ENCODE data around the gene MRPL10. TPM values are rescaled to one million over a fixed set of nuclear protein-coding genes. Genes with fewer than 3 reads are reported as not detected.

The MRPL10 gene
- total and polyA plus RNA-seq, 10 of the 15 experiments (the other 5 are each of a cell fraction or from before 2014, with no cell fraction given): 18.9 to 61.9 (median 47.3) TPM

DNA sequence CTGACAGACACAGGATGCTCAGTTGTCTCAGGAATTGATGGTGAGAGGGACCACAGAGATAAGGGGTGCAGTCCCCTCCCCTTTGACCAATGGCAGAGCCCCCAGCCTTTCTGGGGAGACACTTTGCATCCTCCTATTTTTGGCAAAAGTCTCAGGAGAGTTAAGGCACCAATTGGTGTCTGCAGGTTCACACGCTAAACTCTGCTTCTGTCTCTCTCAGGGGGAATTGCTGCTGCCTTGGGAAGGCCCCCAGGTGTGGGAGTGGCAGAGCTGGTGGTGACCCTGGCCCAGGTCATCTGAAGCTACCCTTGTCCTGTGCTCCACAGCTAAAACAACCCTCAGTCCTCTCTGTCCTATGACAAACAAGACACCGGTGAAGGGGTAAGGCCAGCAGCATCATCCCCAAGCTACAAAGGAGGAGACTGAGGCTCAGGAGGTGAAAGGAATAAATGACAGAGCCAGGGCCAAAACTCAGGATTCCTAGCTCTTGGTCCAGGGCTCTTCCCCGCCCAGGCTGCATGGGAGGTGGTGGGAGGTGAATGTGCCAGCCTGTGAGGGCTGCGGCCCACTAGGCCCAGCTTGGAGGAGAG, 30.1 kb downstream of the MRPL10 start:
- SMC1A ChIA-PET (ENCODE audit: uncharacterized antibody, unreplicated experiment): interaction anchor here (1.2 to 1.9 kb wide), 3 partner anchors 136 to 148 kb away, joined by 3 to 8 read pairs (median 4); no protein-coding TSS in a partner anchor
- H2AFZ ChIP-seq (ENCODE audit: control insufficient read depth, low read depth, low read length): no peak overlapping the region

DNA sequence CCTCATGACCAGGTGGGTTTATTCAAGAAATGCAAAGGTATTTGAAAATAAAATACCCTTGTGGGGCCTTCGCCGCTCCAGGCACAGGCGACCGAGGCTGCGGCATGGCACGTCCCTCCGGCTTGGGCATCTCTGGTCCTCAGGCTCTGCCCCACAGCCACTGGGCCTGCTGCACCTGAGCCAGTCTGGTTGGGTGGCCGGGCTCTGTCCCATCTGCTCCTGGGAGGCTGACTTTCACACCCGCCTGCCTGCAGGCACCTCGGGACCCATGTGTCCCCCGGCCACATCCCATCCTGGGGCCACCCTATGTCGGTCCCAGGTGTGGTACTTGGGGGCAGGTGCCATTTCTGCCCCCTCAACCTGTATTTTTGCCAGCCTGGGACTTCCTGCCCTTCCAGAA, 30.7 kb downstream of the MRPL10 start:
- no peaks in the 10 kb centered on the region for H3K4me1 ChIP-seq (ENCODE audit: control insufficient read depth, insufficient read depth, low read length)
- BruUV-seq (replicated peaks): no TSS peak
- in situ Hi-C loops (cut with MboI) (loop anchor here (10.0 kb wide), 1 partner anchor 106 kb away; the partner anchor contains the start of gene TBKBP1), intact Hi-C loops (cut with micrococcal nuclease; ENCODE audit: unreplicated experiment) (no loop called here)
- H2AFZ ChIP-seq (ENCODE audit: control insufficient read depth, low read depth, low read length): no peak overlapping the region
- CTCF ChIA-PET: interaction anchor here (0.6 to 2.1 kb wide), 7 partner anchors 68 to 218 kb away, joined by 3 to 17 read pairs (median 5); partner anchors contain the start of gene TBX21
- H3K27ac ChIP-seq (ENCODE audit: control insufficient read depth, insufficient read depth): no peak overlapping the region
- RAD21 ChIA-PET (ENCODE audit: unreplicated experiment): interaction anchor here (1.0 to 2.1 kb wide), 5 partner anchors 23 to 137 kb away, joined by 3 to 8 read pairs (median 5); no protein-coding TSS in a partner anchor
- no peak overlapping the region for H3K4me3 ChIP-seq
- 53% methylated on average over 12 of the region's 12 CpGs for WGBS (ENCODE audit: insufficient coverage, insufficient replicate concordance, low lambda C conversion rate, missing lambda C conversion rate)
- POLR2A ChIA-PET: interaction anchor here (0.6 kb wide), 1 partner anchor 9 kb away, joined by 6 read pairs; no protein-coding TSS in a partner anchor
- H3K4me2 ChIP-seq (ENCODE audit: control insufficient read depth, insufficient read depth): no peak overlapping the region
- H3K36me3 ChIP-seq (ENCODE audit: control insufficient read depth in 2 of 2, insufficient read depth in 2 of 2, low read length in 1 of 2): no peaks in the 10 kb centered on the region
- no peak for FAIRE-seq
- no peak for DNase-seq (ENCODE audit: low read depth, low spot score)
- no peaks in the 10 kb centered on the region for H3K27me3 ChIP-seq (replicated peaks in 1 of 2; ENCODE audit: control insufficient read depth in 2 of 2, insufficient read depth in 2 of 2, low read length in 1 of 2)
- SMC1A ChIA-PET (ENCODE audit: uncharacterized antibody, unreplicated experiment): interaction anchor here (1.9 kb wide), 1 partner anchor 136 kb away, joined by 8 read pairs; no protein-coding TSS in a partner anchor
- TF ChIP-seq BMI1 (IDR thresholded peaks at IDR 0.05; ENCODE audit: borderline replicate concordance): no peak
- no peak overlapping the region for H3K9ac ChIP-seq (ENCODE audit: control insufficient read depth, insufficient read depth, low read length)
- ATAC-seq: no peak
- H3K79me2 ChIP-seq (ENCODE audit: control insufficient read depth, insufficient read depth, low read length): no peaks in the 10 kb centered on the region
- H4K20me1 ChIP-seq (ENCODE audit: control insufficient read depth, insufficient read depth): no peaks in the 10 kb centered on the region
- no peaks in the 10 kb centered on the region for H3K9me3 ChIP-seq (replicated peaks; ENCODE audit: control insufficient read depth, insufficient read depth, low read length)

More for the DNA sequence above, 30.1 kb downstream of the MRPL10 start:
- Histone ChIP-seq H3K27ac (ENCODE audit: control insufficient read depth, insufficient read depth) (no peak overlapping the region), H3K27me3 (replicated peaks in 1 of 2; ENCODE audit: control insufficient read depth in 2 of 2, insufficient read depth in 2 of 2, low read length in 1 of 2) (no peaks in the 10 kb centered on the region), H3K4me1 (ENCODE audit: control insufficient read depth, insufficient read depth, low read length) (no peaks in the 10 kb centered on the region), H3K4me3 (no peak overlapping the region), H3K9me3 (replicated peaks; ENCODE audit: control insufficient read depth, insufficient read depth, low read length) (no peaks in the 10 kb centered on the region), H3K79me2 (ENCODE audit: control insufficient read depth, insufficient read depth, low read length) (no peaks in the 10 kb centered on the region), H4K20me1 (ENCODE audit: control insufficient read depth, insufficient read depth) (no peaks in the 10 kb centered on the region), H3K36me3 (ENCODE audit: control insufficient read depth in 2 of 2, insufficient read depth in 2 of 2, low read length in 1 of 2) (no peaks in the 10 kb centered on the region), H3K4me2 (ENCODE audit: control insufficient read depth, insufficient read depth) (no peak overlapping the region), H3K9ac (ENCODE audit: control insufficient read depth, insufficient read depth, low read length) (no peak overlapping the region)
- ChIA-PET POLR2A (interaction anchor here (0.6 kb wide), 1 partner anchor 10 kb away, joined by 6 read pairs; no protein-coding TSS in a partner anchor), RAD21 (ENCODE audit: unreplicated experiment) (interaction anchor here (1.0 to 2.1 kb wide), 7 partner anchors 23 to 138 kb away, joined by 3 to 8 read pairs (median 3); no protein-coding TSS in a partner anchor), CTCF (interaction anchor here (0.6 to 2.1 kb wide), 15 partner anchors 13 to 217 kb away, joined by 3 to 17 read pairs (median 4); partner anchors contain the start of gene TBX21)
- in situ Hi-C loops (cut with MboI) (loop anchor here (10.0 kb wide), 1 partner anchor 106 kb away; the partner anchor contains the start of gene TBKBP1), intact Hi-C loops (cut with micrococcal nuclease; ENCODE audit: unreplicated experiment) (no loop called here)
- FAIRE-seq: no peak
- no peak for ATAC-seq
- no TSS peak for BruUV-seq (replicated peaks)
- peak; percentile 21 for TF ChIP-seq MEF2B (IDR thresholded peaks at IDR 0.05; ENCODE audit: partially characterized antibody, poor library complexity, severe bottlenecking)
- TF ChIP-seq, protein P1, sequence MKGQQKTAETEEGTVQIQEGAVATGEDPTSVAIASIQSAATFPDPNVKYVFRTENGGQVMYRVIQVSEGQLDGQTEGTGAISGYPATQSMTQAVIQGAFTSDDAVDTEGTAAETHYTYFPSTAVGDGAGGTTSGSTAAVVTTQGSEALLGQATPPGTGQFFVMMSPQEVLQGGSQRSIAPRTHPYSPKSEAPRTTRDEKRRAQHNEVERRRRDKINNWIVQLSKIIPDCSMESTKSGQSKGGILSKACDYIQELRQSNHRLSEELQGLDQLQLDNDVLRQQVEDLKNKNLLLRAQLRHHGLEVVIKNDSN (IDR thresholded peaks at IDR 0.05; ENCODE audit: borderline replicate concordance, extremely low read length, insufficient read depth, low read depth, low read length): no peak
- DNase-seq (ENCODE audit: low read depth, low spot score): no peak
- 28% methylated on average over 4 of the region's 4 CpGs for WGBS (ENCODE audit: insufficient coverage, insufficient replicate concordance, low lambda C conversion rate, missing lambda C conversion rate)
